HG02610 (cell line): Measurements from ENCODE around the gene GRIK2.

Experiments
- ATAC-seq: cut with Tn5 transposase; IDR thresholded peaks from one replicate; pipeline ENCODE4 v1.9.1; 2021; ENCODE audit warnings: mild to moderate bottlenecking, moderate library complexity; ENCODE audit not compliant: unreplicated experiment

The GRIK2 gene

GRCh38 chr6:101706576-101706975 is 313.1 kb downstream of the GRIK2 start:
- no peak for ATAC-seq

GRCh38 chr6:101711518-101711917 is 318.0 kb downstream of the GRIK2 start:
- peak; percentile 68 for ATAC-seq

- ATAC-seq: no peak
Observed at GRCh38 chr6:101716387-101716786, 322.9 kb downstream of the GRIK2 start.

GRCh38 chr6:101716810-101717209 is 323.3 kb downstream of the GRIK2 start:
- no peak for ATAC-seq

GRCh38 chr6:101719521-101719920 is 326.0 kb downstream of the GRIK2 start:
- no peak for ATAC-seq

GRCh38 chr6:101722471-101722870 is 329.0 kb downstream of the GRIK2 start:
- no peak for ATAC-seq

- ATAC-seq: no peak
Observed at GRCh38 chr6:101722991-101723579, 329.6 kb downstream of the GRIK2 start.

- no peak for ATAC-seq
Observed at GRCh38 chr6:101728388-101728787, 334.9 kb downstream of the GRIK2 start.

GRCh38 chr6:101728956-101729355 is 335.4 kb downstream of the GRIK2 start:
- no peak for ATAC-seq

- no peak for ATAC-seq
Observed at GRCh38 chr6:101730954-101731353, 337.4 kb downstream of the GRIK2 start.

GRCh38 chr6:101733899-101734298 is 340.4 kb downstream of the GRIK2 start:
- ATAC-seq: no peak

- ATAC-seq: no peak
Observed at GRCh38 chr6:101738481-101738880, 345.0 kb downstream of the GRIK2 start.

GRCh38 chr6:101740631-101741030 is 347.1 kb downstream of the GRIK2 start:
- no peak for ATAC-seq

- ATAC-seq: no peak
Observed at GRCh38 chr6:101741474-101742171, 348.1 kb downstream of the GRIK2 start.

- no peak for ATAC-seq
Observed at GRCh38 chr6:101747160-101747559, 353.7 kb downstream of the GRIK2 start.

GRCh38 chr6:101747716-101748115 is 354.2 kb downstream of the GRIK2 start:
- no peak for ATAC-seq

GRCh38 chr6:101755931-101756330 is 362.4 kb downstream of the GRIK2 start:
- ATAC-seq: no peak

- ATAC-seq: no peak
Observed at GRCh38 chr6:101758368-101758767, 364.9 kb downstream of the GRIK2 start.

GRCh38 chr6:101760843-101761621 is 367.5 kb downstream of the GRIK2 start:
- ATAC-seq: no peak

- no peak for ATAC-seq
Observed at GRCh38 chr6:101762851-101763250, 369.3 kb downstream of the GRIK2 start.

GRCh38 chr6:101765281-101765680 is 371.8 kb downstream of the GRIK2 start:
- ATAC-seq: no peak

GRCh38 chr6:101770116-101770515 is 376.6 kb downstream of the GRIK2 start:
- ATAC-seq: no peak
